Kasumi-1 (cell line): ENCODE measurements around the gene FHIT.
"Not testable (repeated sequence)": the region's sequence is repeated elsewhere in the genome, so short reads cannot be mapped to it uniquely, and the experiment has no call there.

Experiments
- DNase-seq, 2 experiments: peaks; one replicate each; lab custom pipeline; 2025; lab: John Stamatoyannopoulos, UW

FHIT gene

GRCh38 chr3:59934560-59934959 lies 1316.7 kb downstream of the FHIT start:
- not testable (repeated sequence) for DNase-seq

DNA sequence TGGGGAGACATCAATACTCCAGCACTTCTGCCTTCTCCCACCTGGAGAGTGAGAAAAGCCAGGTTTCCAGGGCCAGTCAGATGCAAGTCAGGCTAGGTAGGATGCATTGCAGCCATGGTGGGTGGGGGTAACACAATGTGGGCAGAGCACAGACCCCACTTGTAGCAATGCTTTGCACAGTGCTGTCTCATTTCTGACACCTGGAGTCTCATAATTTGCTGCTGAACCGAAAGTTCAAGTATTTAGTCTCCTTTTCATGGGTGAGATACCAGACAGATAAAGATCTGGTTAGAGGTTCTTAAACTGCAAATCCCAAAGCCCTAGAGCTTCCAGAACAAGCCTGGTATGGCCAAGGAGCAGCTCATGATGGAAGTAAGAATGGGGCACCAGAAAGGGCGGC lies 1321.1 kb downstream of the FHIT start:
- DNase-seq, result no peak

- DNase-seq, result no peak
Measured at GRCh38 chr3:59927056-59927455, 1324.2 kb downstream of the FHIT start.

DNA sequence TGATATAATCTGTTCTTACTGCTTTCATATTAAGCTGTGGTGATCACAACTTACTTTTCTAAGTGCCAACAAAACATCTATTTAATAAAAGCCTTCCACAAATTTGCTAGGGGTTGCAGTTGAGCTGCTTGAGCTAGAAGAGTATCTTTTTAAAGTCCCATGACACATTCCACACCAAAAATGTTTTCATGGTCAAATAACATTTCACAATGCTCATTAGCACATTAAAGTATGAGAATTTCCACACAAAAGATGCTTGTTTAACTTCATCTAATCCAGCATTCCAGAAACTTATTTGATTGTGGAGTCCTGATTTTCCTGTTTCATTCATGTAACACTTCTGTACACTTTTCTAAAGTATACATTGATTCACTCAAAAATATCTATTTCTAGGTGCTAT lies 1325.3 kb downstream of the FHIT start:
- no peak for DNase-seq

DNA sequence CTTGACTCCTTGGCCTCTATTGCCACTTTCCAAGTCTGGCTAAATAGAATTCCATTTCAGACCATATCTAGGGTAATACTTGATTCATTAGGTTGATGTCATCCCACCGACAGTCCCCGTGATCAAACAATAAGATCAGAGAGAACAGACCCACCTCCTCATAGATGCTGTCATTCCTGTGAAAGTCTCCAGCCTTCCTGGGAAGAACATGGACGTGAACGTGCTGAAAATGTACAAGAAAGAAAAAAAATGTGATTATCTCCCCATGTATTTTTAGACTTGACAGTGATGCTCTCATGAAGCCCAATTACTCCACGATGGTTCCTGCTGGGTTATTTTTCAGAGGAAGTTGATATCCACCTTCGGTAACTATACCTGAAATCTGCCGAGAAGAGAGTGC lies 1329.1 kb downstream of the FHIT start:
- DNase-seq, result no peak

DNA sequence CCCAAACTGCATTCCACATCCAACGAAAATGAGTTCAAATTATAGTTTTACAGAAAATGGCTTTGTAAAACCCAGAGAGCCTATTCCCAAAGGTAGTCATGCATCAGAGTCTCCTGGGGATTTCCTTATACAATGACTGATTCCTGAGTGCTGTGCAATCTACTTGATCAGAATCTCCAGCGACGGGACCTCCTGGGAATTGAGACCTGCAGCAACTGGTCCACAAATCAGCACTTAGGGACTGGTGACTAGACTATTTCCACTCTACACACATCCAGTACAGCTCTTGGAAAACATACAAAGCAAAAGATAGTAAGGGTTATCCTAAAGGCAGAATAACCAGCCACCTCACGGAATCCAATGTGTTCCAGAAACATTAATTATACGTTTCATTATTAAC lies 1330.4 kb downstream of the FHIT start:
- no peak for DNase-seq

- DNase-seq, result no peak
Measured at GRCh38 chr3:59919586-59919985, 1331.7 kb downstream of the FHIT start.

- DNase-seq, result no peak
Measured at GRCh38 chr3:59914251-59914650, 1337.0 kb downstream of the FHIT start.

DNA sequence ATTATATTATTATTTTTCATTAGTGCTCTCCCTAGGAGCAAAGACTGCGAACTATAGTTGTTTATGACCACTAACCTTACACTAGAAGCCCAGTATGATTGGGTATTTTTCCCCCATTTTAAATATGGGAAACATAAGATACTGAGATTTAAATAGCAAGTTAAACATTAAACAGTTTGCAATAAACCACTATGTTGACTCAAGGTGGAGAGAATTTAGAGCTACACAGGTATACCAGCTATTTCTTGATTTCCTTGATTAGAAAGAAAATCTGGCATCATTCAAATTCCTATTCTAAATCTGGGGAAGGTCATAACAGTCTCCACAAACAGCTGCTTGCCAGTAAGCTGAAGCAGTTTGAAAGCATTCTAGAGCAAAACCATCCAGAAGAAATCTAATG lies 1337.6 kb downstream of the FHIT start:
- no peak for DNase-seq

DNA sequence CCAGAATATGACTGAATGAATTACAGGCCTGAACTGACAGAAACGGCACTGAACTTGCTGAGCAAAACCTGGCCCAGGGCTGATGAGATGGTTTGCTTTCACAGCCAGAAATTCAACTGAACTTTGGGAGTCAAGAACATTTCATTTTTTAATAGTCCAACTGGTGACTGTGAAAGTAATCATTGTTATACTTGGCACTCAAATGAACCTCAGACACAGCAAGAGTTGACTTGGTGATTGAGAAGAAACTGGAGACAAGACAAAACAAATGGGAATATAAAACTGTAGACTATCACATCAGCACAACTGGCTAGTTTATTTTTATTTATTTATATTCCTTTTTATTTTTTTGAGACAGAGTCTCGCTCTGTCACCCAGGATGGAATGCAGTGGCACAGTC lies 1342.6 kb downstream of the FHIT start:
- DNase-seq, result no peak

DNA sequence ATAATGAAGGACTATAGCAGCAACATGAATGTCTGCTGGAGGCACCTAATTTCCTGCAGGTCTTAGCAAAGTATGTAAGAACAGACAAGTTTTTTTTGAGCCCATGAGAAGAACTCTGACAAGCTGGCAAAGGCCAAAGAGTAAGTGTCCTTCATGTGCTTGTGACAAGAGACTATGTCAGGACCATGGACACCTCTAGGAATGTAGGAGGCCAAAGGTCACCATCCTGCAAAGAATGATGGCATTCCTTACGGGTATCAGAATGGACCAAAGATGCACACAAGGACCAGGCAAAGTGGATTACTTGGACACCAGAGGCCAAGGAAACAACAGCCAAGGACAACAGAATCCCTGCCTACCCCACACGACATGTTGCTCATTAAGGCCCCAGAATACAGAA lies 1343.0 kb downstream of the FHIT start:
- no peak for DNase-seq

- no peak for DNase-seq
Measured at GRCh38 chr3:59904296-59904695, 1347.0 kb downstream of the FHIT start.

GRCh38 chr3:59899061-59899460 lies 1352.2 kb downstream of the FHIT start:
- DNase-seq, result no peak

GRCh38 chr3:59895972-59896371 lies 1355.3 kb downstream of the FHIT start:
- DNase-seq, result no peak

DNA sequence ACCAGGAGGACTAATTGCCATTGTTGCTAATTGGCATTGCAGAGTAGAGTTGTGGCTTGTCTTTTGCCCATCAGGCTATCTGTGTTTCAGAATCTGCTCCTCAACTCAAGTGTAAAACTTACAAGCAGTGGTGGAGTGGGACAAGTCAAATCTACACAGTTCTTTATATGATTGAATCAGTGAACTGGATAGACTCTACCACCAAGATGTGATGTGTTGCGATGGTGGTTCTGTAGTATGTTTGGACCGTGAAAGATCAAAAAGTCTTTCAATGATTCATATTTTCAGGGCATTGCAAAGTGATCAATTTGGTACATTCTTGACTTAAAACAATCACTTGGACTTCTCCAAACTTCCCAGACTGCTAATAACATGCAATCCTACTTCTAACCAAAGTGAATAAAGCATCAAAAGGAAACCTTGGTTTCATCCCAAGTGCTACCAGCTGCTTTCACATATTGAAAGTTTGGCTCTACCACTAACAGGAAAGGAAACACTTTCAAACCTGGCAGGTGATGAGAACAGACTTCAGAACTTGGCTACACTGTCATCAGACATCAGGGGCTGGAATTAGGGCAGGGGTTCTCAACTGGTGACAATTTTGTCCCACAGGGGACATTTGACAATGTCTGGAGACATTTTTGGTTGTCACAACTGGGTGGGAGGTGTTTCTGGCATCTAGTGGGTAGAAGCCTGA lies 1356.7 kb downstream of the FHIT start:
- DNase-seq, result no peak

GRCh38 chr3:59890639-59891038 lies 1360.6 kb downstream of the FHIT start:
- DNase-seq, result no peak

- DNase-seq, result no peak
Measured at GRCh38 chr3:59886790-59887189, 1364.5 kb downstream of the FHIT start.

- no peak for DNase-seq
Measured at GRCh38 chr3:59885899-59886400, 1365.3 kb downstream of the FHIT start.

DNA sequence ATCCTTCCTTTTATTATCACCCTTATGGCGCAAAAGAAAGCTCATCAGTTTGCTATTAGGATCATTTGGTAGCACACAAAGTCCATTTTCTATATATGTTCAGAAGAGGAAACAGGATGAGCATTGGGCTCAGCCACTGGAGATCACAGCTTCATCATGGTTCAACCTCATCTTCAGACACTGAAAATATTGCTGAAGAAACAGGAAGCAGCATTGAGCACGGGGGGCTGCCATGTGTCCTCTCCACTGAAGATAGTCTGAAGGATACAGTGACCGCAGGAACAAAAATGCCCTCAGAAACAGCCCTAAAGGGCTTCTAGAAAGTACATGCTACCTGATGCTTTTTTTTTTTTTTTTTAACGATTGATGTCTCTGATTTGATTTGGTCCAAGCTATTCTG lies 1366.2 kb downstream of the FHIT start:
- DNase-seq, result peak; percentile 10 to 11

DNA sequence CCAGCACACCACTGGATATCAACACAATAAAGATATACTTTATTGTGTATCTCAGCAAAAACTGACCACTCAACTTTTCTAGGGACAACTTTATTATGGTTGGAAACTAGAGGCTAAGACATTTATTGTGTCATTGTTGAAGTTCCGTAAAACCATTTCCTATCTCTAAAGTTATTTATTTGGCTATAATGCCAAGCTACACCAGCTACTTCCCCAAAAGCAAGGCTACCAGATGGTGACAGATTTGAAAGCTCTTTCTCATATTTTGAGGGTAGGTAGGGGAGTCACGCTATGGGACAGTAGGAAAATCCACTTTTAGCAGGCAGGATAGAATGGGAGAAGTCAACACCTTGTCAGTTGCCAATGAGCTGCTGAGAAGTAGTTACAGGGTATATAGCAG lies 1366.8 kb downstream of the FHIT start:
- peak; percentile 64 to 79 for DNase-seq

- no peak for DNase-seq
Measured at GRCh38 chr3:59882746-59883145, 1368.5 kb downstream of the FHIT start.

- DNase-seq, result no peak
Measured at GRCh38 chr3:59880717-59881116, 1370.5 kb downstream of the FHIT start.

- DNase-seq, result no peak
Measured at GRCh38 chr3:59879031-59879581, 1372.1 kb downstream of the FHIT start.

GRCh38 chr3:59878038-59878427 lies 1373.2 kb downstream of the FHIT start:
- no peak for DNase-seq
